T1000 (cell line): ENCODE data around the gene SFXN1.
"Not testable (repeated sequence)": the region's sequence is repeated elsewhere in the genome, so short reads cannot be mapped to it uniquely, and the experiment has no call there.

Source experiments
- DNase-seq: peaks from one replicate; lab custom pipeline; 2025; ENCODE audit warnings: mixed read lengths; lab: John Stamatoyannopoulos, UW

SFXN1 gene

DNA sequence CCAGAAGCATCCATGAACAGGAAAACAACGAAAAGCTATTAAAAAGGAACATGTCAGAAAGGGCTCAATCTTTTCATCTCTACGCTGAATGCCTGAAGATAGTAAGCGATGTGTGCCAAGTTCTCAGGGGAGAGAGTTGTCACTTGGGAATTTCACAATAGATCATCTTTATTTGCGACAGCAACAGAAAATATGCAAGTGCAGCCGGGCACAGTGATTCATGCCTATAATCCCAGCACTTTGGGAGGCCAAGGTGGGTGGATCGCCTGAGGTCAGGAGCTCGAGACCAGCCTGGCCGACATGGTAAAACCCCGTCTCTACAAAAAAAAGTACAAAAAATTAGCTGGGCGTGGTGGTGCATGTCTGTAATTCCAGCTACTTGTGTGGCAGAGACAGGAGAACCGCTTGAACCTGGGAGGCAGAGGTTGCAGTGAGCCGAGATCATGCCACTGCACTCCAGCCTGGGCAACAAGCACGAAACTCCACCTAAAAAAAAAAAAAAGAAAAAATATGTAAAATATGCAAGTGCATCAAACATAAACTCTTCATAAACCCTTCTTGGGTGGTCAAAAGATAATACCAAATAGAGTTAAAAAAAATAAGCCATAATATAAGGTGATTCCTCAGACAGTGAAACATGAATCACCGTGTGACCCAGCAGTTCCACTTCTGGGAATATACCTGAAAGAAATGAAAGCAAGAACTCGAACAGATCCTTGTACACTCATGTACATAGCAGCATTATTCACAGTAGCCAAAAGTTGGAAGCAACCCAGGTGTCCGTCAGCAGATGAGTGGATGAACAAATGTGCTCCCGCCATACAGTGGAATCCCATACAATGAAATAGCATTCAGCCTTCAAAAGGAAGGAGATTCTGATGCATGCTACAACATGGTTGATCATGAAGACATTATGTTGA lies 16.2 kb downstream of the SFXN1 start:
- DNase-seq = no peak

DNA sequence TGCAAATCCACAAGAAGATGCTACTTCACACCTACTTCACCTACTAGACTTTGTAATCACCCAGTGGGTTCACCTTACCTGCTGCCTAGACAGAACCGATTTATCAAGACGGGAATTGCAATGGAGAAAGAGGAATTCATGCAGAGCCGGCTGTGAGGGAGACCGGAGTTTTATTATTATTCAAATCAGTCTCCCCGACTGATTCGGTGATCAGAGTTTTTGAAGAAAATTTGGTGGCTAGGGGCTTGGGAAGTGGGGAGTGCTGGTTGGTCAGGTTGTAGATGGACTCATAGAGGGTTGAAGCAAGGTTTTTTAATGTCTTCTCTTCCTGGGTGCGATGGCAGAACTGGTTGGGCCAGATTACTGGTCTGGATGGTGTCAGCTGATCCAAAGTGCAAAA lies 23.4 kb downstream of the SFXN1 start:
- no peak for DNase-seq

DNA sequence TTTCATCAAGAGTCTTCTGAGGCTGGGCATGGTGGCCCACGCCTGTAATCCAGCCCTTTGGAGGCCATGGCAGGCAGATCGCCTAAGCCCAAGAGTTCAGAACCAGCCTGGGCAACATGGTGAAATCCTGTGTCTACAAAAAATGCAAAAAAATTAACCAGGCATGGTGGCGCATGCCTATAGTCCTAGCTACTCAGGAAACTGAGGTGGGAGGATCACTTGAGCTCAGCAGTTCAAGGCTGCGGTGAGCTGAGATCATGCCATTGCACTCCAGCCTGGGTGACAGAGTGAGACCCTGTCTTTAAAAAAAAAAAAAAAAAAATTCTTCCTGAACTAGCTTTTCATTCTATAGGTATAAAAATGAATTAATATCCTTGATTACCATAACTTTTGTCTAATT lies 29.3 kb downstream of the SFXN1 start:
- DNase-seq = not testable (repeated sequence)

DNA sequence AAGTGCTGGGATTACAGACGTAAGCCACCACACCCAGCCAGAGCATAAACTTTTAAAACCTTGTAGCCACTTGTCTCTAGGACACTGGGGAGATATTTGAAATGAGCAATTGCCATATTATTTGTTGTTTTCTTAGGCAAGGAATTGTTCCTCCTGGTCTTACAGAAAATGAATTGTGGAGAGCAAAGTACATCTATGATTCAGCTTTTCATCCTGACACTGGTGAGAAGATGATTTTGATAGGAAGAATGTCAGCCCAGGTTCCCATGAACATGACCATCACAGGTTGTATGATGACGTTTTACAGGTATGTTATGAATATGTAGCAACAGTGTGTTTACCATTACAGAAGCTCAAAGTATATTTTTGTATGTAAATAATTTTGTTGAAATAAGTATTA lies 30.5 kb downstream of the SFXN1 start:
- no peak for DNase-seq

DNA sequence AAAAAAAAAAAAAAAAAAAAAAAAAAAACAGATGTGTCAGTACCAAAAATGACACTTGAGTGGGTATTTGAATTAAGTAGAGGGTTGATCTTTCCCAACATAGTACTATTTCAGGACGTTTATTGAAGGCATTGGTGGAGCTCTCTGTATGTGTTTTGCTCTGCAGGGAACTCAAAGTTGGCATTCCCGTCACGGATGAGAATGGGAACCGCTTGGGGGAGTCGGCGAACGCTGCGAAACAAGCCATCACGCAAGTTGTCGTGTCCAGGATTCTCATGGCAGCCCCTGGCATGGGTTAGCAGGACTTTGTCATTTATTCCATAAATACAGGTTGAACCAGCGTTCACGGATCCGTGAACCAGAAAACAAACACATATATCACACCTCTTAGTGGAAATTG lies 34.9 kb downstream of the SFXN1 start:
- DNase-seq = no peak

DNA sequence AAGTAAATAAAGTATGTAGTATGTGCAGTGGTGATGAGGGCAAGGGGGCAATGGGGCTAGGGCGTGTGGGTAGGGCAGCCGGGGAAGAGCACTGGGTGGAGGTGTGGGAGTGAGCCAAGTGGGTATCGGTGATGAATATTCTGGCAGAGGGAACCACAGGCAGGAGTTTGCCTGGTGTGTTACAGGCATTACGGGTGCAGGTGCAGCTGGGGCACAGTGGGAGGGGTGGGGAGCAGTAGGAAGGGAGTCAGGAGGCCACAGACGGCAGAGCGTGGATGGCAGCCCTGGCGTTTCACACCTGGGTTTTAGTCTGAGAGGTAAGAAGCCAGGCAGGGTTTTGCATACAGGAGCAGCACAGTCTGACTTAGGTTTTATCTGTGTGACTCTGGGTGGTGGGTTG lies 35.4 kb downstream of the SFXN1 start:
- DNase-seq = no peak

DNA sequence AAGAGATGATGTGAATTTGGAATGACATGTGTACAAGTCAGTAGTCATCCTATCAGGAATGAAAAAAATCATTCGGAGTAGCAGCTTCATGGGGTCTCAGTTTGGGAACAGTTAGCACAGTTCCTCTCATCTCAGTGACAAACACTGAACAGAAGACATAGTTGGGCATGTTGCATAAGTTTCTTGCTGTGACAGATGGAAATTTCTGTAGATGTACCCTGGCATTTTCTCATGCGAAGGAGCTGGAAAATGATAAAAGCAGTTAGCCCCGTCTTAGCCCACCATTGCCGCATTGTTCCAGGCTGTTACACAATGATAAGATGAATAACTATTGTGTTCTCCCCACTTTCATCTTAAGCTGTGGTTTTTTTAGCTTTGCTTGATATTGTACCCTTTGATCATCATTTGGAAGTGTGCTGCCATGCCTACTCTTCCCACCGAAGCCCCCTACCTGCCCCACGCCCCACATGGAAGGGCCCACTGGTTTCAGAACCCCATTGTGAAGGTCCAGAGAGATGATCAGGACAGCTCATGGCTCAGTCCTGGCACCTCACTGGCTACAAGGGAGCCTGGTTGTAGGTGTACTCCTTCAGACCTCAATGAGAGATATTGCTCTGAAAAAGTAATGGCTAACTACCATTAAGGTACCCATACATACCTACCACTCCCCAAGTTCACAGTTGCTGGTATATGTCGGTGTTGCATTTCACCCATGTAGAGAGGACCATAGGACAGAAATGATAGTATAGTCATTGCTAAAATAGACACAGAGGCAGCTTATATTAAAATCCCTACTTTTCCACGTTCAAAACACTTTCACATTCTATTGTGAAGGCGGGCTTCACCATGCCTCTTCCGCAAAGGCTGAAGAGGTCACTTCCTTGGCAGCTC lies 38.8 kb downstream of the SFXN1 start:
- no peak for DNase-seq

DNA sequence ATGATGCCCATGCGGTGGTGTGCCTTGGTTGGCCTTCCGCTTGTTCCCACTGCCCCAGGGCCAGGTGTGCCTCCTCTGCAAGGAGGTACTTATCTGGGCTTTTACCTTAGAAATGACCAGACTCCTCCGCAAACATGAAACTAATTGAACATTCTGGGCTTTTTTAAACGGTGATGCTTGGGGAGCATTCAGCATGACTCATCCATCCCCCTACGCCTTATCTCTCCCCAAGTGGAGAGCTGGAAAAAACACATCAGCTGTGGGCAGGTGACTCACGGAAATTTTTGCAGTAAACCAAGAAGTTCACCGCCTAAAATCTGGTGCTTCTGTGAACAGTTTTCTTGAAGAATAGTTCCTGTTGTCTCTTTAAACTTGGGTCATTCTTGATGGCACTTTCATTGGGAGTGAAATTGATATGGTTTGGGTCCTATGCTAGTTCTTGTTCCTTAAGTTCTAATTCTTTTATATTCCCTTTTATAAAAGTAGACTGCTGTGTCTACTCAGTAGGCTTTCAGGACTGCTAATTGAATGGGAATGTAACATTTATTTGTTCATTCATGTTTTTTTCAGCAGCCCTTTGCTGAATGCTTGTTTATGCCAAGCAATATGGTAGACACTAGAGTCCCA lies 39.6 kb downstream of the SFXN1 start:
- peak; percentile 48 for DNase-seq

DNA sequence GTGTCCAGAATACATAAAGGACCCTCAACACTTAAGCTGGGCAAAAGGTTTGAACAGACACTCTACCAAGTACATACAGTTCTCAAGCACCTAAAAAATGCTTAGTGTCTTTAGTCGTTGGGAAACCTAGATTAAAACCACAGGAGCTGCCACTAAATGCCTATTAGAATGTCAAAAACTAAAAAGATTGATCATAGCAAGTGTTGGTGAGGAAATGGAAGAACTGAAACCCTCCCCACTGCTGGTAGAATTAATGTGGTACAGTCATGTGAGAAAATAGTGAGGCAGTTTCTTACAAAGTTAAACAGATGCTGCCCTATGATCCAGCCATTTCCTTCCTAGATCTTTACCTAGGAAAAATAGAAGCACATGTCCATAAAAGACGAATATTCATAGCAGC lies 40.6 kb downstream of the SFXN1 start:
- no peak for DNase-seq

DNA sequence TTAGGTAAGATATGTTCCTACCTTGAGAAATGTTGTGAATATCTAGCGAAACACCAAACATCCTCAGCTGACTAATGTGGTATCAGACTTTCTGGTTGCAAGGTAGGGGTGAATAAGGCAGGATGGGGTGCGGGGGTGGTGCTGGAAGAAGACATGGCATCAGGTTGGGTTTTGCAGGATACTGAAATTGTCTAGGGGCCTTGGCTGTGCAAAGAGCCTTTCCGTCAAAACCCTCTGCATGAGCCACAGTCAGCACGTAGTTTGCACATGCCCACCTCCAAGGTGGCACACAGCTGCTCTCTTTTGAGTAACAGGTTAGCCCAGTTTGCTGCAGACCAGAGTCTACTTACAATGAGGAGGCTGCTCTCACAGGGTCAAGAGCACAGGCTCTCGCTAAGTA lies 42.0 kb downstream of the SFXN1 start:
- DNase-seq = no peak

DNA sequence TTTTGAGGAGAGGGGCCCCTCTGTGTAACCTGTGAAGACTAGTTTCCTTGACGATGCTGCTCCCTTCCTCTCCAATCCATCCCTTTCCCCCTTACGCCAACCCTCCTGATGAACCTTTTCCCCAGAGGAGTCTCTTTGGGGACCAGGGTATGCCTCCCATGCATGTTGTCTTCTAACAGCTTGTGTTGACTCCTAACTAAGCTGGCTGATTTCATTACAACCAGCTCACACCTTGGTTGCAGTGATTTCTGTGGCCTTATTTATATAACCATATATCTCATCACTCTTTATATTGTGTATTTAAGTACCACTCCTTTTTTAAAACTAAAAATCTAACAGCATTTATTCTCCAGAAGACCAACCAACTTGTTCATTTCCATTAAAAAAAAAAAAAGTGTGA lies 42.5 kb downstream of the SFXN1 start:
- DNase-seq = no peak

DNA sequence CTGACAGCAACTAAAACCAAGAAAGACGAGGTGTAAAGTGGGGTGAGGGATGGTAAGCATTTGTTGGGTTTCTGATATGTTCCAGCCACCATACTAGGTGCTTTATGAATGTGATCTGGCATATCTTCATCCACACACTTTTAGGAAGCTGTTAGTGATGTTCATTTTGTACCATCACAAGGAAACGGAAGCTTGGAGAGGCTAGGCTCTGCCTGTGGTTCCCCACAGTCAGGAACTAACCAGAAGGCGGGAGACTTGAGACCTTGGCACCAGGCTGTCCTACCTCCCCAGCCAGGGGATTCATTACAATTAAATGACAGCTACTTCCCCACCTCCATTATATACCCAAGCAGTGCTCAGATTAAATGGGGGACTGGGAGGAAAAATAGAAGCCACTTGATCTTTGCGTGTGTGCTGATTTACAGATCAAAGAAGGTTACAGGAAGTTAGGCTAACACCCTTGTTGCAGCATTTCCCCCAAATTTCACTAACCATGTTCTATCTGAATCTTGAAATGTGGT lies 43.0 kb downstream of the SFXN1 start:
- no peak for DNase-seq

DNA sequence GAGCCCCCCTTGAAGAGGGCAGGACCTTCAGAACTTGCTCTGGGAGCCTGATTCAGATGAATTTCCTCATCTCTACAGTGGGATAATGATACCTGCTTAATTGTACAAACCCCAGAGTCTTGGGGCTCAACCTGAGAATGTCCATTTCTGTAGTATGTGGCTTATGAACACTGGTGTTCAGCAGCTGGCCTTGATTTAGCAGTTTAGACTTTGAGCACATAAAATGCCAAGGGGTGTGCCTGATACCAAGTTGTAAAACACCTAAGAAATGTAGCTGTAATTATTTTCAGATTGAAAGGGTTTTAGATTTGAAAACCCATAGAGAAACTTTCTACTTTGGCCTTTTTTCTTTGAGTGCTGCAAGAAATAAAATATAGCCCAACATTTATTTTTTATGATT lies 44.9 kb downstream of the SFXN1 start:
- no peak for DNase-seq

DNA sequence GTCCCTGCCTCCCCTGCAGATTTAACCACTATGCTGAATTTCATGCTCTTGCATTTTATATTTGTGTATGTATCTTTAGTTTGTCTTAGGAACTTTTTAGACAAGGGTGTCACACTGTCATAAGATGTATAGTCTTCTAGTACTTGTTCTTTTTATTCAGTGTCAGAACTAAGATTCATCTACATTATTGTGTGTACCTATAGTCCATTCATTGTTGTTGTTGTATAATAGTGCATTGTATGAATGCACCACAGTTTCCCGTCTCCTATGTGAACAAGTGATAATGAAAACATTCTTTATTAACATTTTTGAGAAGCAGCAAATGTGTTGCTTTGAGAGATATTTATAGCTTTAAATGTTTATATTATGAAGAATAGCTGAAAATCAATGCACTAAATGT lies 45.9 kb downstream of the SFXN1 start:
- DNase-seq = no peak

DNA sequence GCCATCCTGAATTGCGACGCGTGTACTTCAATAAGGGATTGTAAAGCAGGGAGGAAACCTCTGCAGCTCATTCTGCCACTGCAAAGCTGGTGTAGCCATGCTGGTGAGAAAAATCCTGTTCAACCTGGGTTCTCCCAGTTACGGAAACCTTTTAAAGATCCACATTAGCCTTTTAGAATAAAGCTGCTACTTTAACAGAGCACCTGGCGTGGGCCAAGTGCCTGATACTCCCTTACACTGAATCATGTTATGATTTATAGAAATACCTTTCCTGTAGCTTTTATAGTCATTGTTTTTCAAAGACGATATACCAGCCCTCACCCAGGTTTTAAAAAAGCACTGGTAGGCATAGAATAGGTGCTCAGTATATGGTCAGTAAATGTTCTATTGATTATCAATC lies 48.3 kb downstream of the SFXN1 start:
- no peak for DNase-seq

DNA sequence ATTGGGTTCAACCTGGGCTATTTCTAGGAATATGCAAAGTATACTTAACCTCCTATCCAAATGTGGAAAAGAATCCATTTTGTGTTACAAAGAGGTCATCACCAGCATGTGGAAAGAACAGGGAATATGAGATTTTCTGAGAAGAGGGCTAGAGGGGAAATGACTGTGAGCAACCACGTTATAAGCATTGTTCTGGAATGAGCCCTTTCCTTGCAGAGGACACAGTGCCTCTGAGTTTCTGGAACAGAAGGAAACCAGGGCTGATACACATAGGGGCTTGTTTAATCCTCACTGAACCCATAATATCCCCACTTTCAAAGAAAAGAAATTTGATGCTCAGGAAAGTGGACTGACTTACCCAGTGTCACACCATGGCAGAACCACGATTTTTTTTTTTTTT lies 53.0 kb downstream of the SFXN1 start:
- DNase-seq = no peak

DNA sequence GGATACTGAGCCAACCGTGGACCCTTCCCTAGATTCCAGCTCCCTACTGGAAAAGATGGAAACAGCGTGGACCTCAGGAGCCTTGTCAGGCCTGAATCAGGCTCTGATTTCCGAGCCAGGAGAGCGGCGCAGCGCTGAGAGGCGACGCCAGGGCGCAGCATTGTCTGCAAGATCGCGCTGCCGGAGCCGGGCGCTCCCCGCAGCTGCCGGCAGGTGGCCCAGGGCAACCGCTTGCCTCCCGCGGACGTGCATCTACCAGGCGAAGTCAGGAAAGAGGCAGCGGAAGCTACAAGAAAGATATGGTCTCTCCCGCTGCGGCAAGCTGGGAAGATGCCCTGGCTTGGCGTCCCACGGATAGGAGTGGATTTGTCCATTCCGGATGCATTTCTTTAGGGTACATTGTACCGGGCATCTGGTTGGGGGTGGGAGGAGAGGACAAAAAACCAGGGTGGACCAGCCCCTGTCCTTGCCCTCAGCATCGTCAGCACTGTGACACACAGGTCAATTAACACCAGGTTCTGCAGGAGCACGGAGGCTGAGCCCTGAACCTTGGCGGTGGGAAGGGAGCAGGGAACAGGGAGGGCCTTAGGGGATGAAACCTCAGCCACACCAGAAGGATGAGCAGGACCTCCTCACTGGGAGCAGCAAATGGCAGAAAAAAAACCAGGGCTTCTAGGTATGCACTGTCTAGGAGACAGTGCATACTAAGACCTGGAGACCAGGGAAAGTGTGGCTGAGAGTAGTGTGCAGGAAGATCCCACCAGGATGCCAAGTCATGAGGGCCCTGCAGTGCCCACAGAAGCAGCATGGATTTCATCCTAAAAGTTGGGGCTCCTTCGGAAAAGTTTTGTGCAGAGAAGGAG lies 55.9 kb downstream of the SFXN1 start:
- DNase-seq = no peak

DNA sequence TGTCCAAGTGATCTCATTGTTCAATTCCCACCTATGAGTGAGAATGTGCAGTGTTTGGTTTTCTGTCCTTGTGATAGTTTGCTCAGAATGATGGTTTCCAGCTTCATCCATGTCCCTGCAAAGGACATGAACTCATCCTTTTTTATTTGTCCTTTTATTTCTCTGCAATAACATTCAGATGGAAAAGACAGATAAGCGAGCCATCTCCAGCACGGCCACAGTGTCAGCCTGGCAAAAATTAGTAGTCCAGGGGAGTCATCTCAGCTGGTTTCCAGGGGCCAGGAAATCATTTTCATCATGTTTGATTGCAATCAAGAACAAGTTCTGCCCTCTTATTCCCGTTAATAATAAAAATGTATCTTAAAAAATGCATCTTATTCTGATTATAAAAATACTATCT lies 57.0 kb downstream of the SFXN1 start:
- DNase-seq = not testable (repeated sequence)

DNA sequence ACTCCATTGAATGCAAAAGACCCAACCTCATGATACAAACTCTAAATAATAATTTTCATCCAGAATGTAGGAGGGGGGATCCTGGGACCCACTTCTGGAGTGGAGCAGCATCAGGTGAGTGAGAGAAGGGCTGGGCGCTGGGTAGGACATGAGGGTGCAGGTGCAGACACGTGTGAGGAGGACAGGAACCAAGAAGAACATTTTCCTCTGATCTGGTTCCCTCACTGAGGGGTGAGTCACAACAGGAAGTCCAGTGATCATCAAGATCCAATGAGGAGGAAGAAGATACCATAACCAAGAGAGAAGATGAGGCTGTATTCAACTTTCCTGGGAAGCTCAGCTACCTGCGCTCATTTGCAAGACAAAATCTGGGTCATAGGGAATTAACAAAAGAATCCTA lies 57.4 kb downstream of the SFXN1 start:
- no peak for DNase-seq

DNA sequence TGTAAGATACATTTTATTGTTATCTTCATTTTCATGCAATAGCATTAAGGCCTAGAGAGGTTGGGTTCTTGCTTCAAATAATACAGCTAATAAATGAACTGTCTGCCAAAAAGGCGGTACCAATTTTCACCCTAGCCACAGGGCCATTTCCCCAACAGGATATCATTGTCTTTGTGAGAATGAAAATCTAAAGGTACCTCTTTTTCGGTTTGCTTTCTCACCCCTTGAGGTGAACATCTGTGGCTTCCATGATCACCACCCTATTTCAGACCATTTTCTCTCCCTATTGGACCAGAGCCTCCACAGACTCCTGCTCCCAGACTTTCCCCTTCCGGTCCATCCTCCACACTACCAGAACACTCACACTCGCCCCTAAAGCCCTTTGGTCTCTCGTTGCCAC lies 60.2 kb downstream of the SFXN1 start:
- DNase-seq = no peak

DNA sequence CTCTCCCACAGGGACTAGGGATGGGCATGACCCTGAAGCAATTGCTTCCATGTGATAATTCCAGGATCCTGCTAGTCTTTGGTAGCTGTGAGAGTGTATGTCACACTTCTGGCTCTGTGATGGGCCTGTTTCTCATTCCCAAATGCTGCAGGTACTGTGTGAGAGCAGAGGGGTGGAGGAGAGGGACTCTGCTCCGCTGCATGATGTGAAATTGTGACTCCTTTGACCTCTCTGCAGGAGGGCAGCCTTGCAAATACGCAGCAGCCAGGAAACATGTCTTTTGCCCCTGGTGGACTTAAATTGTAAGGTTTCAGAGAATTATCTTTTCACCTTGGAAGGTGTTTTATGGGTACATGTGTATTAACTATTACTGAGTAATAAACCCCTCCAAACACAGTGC lies 61.6 kb downstream of the SFXN1 start:
- no peak for DNase-seq
